Measurements from ENCODE around the gene FSTL3. TPM values are rescaled to one million over a fixed set of nuclear protein-coding genes. Genes with fewer than 3 reads are reported as not detected.
A peak's percentile ranks its signal among the peaks of the same experiment; 100 is the strongest.

Gene FSTL3
- total and polyA plus RNA-seq, 2 of the 8 experiments (the other 6 are each of a cell fraction or from before 2014, with no cell fraction given): 8.1 to 11.8 TPM

- FAIRE-seq: no peak
- Histone ChIP-seq H3K18ac (ENCODE audit: extremely low read depth, low read length) (no peak overlapping the region), H4K20me1 (replicated peaks in 1 of 2; ENCODE audit: control insufficient read depth in 1 of 2, insufficient read depth in 2 of 2, low read length in 2 of 2) (peaks cover 4 to 7% of the 10 kb centered on the region in 2 experiments), H4K8ac (ENCODE audit: extremely low read depth, insufficient read depth, low read length) (0 out of 2 replicates have a peak overlapping the region, but pooled peaks have one; percentile 68), H3K27ac (ENCODE audit: low read depth, low read length) (no peak overlapping the region), H2BK12ac (ENCODE audit: low read depth, low read length) (no peak overlapping the region), H3K4me1 (replicated peaks in 1 of 4; ENCODE audit: control insufficient read depth in 3 of 4, insufficient read depth in 4 of 4, low read length in 3 of 4) (peaks cover 0 to 8% (median 3%) of the 10 kb centered on the region in 4 experiments; a peak in 4 of 7 replicates), H4K91ac (replicated peaks; ENCODE audit: insufficient read length, low read length) (no peak overlapping the region), H3K4ac (replicated peaks; ENCODE audit: insufficient read length, low read depth, low read length) (no peak overlapping the region), H3K79me2 (ENCODE audit: control insufficient read depth in 1 of 2, insufficient read depth in 2 of 2, low read length in 2 of 2) (peaks cover 0 to 18% of the 10 kb centered on the region in 2 experiments; a peak in 1 of 4 replicates), H3K79me1 (ENCODE audit: low read depth, low read length) (peaks cover 9% of the 10 kb centered on the region), H3K9ac (replicated peaks in 1 of 4; ENCODE audit: extremely low read depth in 1 of 4, low read depth in 3 of 4, low read length in 3 of 4) (no peak overlapping the region), H2BK120ac (replicated peaks; ENCODE audit: low read depth, low read length) (no peak overlapping the region), H2BK5ac (ENCODE audit: low read depth, low read length) (no peak overlapping the region), H3K23me2 (ENCODE audit: low read depth, low read length) (peaks cover 8% of the 10 kb centered on the region), H3K9me3 (ENCODE audit: insufficient read depth in 2 of 2, low read depth in 1 of 2, low read length in 1 of 2) (no peaks in the 10 kb centered on the region), H2AK5ac (ENCODE audit: low read depth, low read length) (no peak overlapping the region; the same call in 1 of the 2 replicates), H3K4me3 (ENCODE audit: extremely low read depth in 1 of 4, insufficient read depth in 2 of 4, low read depth in 3 of 4, low read length in 4 of 4) (no peak overlapping the region), H3K14ac (ENCODE audit: insufficient read length) (no peak overlapping the region), H2AFZ (ENCODE audit: low read length) (no peak overlapping the region), H2BK20ac (ENCODE audit: low read length) (no peak overlapping the region), H3K4me2 (ENCODE audit: insufficient read depth in 1 of 2, low read depth in 2 of 2, low read length in 2 of 2) (no peak overlapping the region), H3K23ac (ENCODE audit: insufficient read length) (no peak overlapping the region), H3K27me3 (replicated peaks in 1 of 4; ENCODE audit: control insufficient read depth in 3 of 4, extremely low read depth in 1 of 4, insufficient read depth in 3 of 4, low read length in 3 of 4) (no peaks in the 10 kb centered on the region), H3K36me3 (ENCODE audit: control insufficient read depth in 2 of 4, insufficient read depth in 4 of 4, low read length in 3 of 4) (peaks cover 0 to 8% (median 3%) of the 10 kb centered on the region in 4 experiments; a peak in 6 of 8 replicates), H3K56ac (replicated peaks; ENCODE audit: insufficient read length, low read depth, low read length) (no peak overlapping the region), H4K5ac (ENCODE audit: insufficient read length, low read depth, low read length) (no peak overlapping the region), H2BK15ac (ENCODE audit: low read length) (no peak overlapping the region)
- ChIA-PET CTCF (ENCODE audit: partially characterized antibody) (interaction anchor here (1.1 to 1.5 kb wide), 2 partner anchors 50 to 226 kb away, joined by 3 to 4 read pairs; no protein-coding TSS in a partner anchor), POLR2A (ENCODE audit: partially characterized antibody) (interaction anchor here (0.6 to 1.2 kb wide), 4 partner anchors 12 to 168 kb away, joined by 3 read pairs; no protein-coding TSS in a partner anchor)
- WGBS, 2 experiments (ENCODE audit: extremely low coverage in 1 of 2, insufficient coverage in 1 of 2, insufficient read length in 1 of 2, insufficient replicate concordance in 2 of 2, low coverage in 1 of 2, low lambda C conversion rate in 2 of 2, missing lambda C conversion rate in 1 of 2): 96% methylated on average over 30 of the region's 30 CpGs; no CpG with 5 or more reads in 1 of the 2 experiments
- no peak for DNase-seq (ENCODE audit: low read depth in 1 of 2, low spot score in 2 of 2)
- TF ChIP-seq MAX (IDR thresholded peaks at IDR 0.05): no peak
- no peak for TF ChIP-seq CHD2 (IDR thresholded peaks at IDR 0.05; ENCODE audit: low read length)
- TF ChIP-seq, protein P1, sequence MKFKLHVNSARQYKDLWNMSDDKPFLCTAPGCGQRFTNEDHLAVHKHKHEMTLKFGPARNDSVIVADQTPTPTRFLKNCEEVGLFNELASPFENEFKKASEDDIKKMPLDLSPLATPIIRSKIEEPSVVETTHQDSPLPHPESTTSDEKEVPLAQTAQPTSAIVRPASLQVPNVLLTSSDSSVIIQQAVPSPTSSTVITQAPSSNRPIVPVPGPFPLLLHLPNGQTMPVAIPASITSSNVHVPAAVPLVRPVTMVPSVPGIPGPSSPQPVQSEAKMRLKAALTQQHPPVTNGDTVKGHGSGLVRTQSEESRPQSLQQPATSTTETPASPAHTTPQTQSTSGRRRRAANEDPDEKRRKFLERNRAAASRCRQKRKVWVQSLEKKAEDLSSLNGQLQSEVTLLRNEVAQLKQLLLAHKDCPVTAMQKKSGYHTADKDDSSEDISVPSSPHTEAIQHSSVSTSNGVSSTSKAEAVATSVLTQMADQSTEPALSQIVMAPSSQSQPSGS (IDR thresholded peaks at IDR 0.05; ENCODE audit: low read length): no peak
- no peak for TF ChIP-seq EZH2 (IDR thresholded peaks at IDR 0.05; ENCODE audit: low read depth, low read length, severe bottlenecking)
- no peak for TF ChIP-seq SIRT6 (IDR thresholded peaks at IDR 0.05; ENCODE audit: low read length)
- TF ChIP-seq HDAC6 (IDR thresholded peaks at IDR 0.05; ENCODE audit: low read depth, low read length): no peak
- TF ChIP-seq ZNF274 (IDR thresholded peaks at IDR 0.05; ENCODE audit: borderline replicate concordance, extremely low read depth, low read length): no peak
- TF ChIP-seq TCF12 (IDR thresholded peaks at IDR 0.05; ENCODE audit: low read depth, low read length): no peak
- no peak for TF ChIP-seq BCL11A (IDR thresholded peaks at IDR 0.05; ENCODE audit: low read depth in 2 of 2, low read length in 2 of 2)
- no peak for TF ChIP-seq GABPA (IDR thresholded peaks at IDR 0.05; ENCODE audit: borderline replicate concordance, insufficient read depth, low read length)
These were observed 46.1 kb upstream of the FSTL3 start for GRCh38 chr19:629961-630714.
